GM10847 (cell line): ENCODE results near the gene MGAT4D.

ENCODE experiments used
- POLR2A ChIP-seq: IDR thresholded peaks from 2 replicates; pipeline ENCODE4 v1.6.1; 2011; ENCODE audit not compliant: insufficient read length; ENCODE audit errors: extremely low read depth

Gene MGAT4D

DNA sequence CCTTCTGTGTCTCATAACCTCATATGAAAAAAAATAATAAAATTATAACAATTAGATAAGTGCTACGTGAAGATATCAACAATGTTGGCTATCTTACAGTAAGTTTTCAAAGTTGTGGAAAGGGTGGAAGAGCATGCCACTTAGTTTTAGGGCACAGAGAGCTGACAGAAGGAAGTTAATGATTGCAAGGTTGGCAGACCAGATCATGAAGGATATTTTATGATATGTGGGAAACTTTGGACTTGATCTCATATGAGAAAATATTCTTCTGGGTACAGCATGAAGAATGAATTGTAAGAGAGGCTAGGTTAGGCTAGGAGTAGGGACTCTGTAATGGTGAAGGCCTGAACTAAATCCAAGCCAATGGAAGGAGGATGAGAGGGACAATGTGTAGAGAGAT is 34.5 kb downstream of the MGAT4D start:
- no peak for TF ChIP-seq POLR2A

DNA sequence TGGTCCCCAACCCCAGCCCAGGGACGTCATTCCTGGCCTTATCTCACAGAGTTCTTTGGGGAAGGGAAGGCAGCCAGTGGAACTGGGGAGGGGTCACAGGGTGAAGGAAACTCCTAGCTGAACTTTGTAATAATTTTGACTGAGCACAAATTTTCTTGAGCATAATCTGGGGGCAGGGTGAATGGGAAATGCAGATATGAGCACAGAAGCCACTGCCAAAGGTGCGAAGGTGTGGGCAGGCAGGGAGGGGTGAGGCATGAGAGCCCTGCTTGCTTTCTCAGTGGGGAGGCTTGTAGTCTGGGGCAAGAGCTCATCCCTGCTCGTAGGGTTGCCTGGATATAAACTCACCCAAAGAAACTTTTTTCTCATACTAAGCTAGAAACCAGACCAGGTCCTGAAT is 34.9 kb downstream of the MGAT4D start:
- TF ChIP-seq POLR2A: no peak

DNA sequence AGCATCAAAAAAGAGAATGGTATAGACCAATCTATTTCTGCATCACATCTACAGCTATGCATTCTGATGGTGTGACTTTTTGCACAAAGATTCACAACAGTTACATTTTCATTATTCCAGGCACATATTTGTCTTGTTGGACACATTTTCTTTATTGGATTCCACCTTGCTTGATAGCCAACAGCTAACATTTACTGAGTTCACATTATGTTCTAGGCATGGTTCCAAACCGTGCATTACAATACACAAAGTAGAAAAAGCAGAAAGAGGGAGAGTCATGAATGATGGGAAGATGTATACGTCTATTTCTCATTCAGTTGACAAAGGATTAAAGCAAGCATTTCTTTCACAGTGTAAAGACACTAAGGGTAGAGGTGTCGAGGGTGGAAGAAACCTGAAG is 47.7 kb downstream of the MGAT4D start:
- no peak for TF ChIP-seq POLR2A

DNA sequence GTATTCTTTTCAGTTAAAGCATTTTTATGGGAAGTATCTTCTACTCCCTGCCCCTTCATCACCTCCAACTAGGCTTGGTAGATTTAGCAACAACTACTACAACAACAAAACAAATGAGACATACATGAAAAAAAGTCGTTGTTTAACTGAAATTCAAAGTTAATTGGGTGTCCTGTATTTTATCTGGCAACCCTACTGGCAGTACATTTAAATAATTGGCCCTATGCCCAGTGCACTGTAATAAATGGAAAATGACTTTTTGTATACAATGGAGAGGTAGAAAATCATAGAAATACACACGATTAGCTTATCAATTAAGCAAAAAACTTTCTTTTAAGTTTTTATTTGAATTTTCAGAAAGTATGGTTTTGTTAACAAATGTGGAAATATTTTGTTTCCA is 49.3 kb downstream of the MGAT4D start:
- TF ChIP-seq POLR2A: no peak

DNA sequence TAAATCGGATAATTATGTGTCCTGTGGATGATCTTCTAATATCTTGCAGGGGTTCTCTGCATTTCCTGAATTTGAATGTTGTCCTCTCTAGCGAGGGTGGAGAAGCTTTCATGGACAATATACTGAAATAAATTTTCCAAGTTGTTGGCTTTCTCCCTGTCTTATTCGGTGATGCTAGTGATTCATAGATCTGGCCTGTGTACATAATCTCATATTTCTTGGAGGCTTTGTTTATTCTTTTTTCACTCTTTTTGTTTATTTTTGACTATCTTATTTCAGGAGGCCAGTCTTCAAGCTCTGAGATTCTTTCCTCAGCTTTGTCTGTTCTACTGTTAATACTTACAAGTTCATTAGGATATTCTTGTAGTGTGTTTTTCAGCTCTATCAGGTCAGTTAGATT is 49.9 kb downstream of the MGAT4D start:
- no peak for TF ChIP-seq POLR2A

DNA sequence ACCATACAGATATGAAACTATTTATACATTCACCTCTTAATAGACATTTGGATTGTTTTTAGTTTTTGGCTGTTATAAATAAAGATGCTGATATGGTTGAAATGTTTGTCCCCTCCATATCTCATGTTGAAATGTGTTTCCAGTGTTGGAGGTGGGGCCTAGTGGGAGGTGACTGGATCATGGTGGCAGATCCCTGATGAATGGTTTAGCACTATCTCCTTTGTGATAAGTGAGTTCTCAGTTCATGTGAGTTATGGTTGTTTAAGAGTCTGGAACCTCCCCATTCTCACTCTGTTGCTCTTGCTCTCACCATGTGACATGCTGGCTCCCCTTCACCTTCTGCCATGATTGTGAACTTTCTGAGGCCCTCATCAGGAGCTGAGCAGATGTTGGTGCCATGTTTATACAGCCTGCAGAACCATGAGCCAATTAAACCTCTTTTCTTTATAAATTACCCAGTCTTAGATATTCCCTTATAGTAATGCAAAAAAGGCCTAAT is 58.4 kb downstream of the MGAT4D start:
- no peak for TF ChIP-seq POLR2A

DNA sequence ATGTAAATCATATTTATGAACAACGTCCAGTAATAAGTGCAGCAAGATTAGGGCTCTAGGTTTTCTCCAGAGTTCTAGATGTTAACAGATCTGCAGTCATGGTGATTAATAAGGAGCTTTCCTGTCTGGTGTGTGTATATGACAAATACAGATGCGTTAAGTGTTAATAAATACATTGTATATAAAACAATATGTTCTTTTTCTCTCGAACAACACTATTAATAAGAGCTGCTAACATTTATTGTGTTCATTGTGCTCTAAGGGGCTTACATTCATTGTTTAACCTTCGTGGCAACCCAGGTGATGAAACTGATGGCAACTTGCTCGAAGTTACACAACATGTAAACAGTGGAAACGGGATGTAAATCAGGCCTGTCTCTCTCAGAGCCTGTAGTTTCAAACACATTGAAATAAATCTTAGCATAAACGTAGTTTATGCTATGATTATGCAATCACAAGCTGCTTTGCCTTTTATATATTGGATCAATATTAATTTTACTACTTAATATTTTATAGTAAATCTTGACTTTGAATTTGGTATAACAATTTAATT is 70.1 kb downstream of the MGAT4D start:
- TF ChIP-seq POLR2A: no peak

DNA sequence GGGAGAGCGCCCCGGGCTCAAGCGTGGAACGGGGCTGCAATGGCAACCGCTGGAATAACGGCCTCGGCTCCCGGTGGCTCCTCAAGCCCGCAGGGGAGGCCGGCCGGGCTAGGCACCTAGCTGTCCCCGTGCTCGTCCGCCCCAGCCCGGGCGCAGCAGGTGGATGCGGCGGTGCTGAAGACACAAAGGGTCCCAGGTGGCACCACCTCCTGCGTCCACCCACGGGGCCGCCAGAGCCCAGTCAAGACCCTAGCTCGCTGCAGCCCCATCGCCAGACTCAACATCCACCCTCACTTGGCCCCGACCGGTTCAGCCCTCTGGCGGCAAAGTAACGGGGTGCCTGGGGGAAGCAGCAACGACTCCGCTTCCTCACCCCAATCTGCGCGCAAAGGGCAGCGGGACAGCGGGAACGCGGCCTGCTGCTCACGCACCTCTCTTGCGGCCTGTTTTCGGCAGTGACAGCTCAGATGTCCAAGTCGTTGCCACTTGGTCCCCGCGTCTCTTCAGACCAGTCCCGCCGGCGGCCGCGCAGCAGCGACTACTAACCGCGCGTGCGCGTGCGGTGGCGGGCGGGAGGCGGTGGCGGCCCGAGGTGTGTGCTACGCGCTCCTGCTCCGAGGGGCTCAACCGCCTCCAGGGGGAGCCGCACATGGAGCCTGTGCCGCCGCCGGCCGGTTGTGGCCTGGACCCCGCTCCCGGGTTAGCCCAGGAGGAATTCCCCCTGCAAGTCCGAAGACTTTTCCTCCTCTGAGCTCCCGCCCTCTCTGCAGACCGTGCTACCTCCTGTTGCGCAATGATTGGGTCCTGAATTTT is 70.8 kb downstream of the MGAT4D start, which contains the start of gene CLGN:
CLGN (minus strand) TSS at position 543 of the 813 bp plus-strand sequence. CDS start 14,570 bp downstream, outside the sequence.
- no peak for TF ChIP-seq POLR2A

DNA sequence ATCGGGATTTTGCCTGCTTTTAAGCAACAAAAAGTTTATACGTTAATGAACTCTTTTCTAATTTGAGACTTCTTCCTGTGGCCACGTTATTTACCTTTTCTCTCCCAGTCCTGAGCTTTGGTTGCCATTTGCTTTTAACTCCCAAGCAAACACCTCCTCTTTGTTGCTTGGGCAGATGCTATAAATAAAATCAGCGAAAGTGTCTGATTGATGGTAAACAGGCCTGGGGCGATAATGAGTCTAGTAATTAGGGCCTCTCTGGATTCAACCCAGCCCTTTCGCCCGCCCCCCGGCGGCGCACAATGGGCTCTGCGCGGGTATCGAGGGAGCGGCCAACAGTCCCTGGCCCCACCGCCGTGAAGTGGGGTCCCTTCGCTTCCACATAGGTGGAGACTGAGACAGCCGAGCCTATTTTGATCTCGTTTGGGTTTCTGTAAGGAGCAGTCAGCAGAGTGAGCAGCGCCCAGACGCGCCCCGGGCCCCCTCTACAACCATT is 71.4 kb downstream of the MGAT4D start:
- no peak for TF ChIP-seq POLR2A

DNA sequence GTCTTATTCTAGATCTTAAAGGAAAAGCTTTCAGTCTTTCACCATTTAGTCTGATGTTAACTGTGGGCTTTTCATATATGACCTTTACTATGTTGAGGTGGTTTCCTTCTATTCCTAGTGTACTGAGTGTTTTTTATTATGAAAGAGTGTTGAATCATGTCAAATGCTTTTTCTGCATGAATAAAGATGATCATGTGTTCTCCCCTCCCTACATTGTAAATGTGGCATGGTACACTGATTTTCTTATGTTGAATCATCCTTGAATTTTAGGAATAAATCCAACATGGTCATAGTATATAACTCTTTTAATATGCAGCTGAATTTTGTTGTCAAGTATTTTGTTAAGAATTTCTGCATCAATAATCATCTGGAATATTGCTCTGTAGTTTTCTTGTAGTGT is 75.0 kb downstream of the MGAT4D start:
- TF ChIP-seq POLR2A: no peak

DNA sequence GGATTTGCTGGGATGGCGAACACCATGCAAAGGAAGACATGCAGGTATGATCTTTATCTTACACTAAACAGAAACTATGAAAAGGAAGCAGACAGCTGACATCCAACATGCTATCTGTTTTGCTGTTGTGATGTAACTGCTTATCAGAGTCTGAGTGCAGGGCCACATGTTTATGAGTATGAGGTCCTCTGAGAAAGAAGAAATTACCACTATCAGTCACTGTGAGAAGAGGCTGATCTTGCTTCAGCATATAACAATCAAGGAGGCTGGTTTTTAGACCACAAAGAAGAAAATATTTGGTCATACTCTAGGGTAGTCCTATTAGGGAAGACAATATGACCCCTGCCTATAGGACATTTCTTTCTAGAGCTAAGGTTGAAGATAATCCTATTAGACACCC is 89.1 kb downstream of the MGAT4D start:
- no peak for TF ChIP-seq POLR2A

DNA sequence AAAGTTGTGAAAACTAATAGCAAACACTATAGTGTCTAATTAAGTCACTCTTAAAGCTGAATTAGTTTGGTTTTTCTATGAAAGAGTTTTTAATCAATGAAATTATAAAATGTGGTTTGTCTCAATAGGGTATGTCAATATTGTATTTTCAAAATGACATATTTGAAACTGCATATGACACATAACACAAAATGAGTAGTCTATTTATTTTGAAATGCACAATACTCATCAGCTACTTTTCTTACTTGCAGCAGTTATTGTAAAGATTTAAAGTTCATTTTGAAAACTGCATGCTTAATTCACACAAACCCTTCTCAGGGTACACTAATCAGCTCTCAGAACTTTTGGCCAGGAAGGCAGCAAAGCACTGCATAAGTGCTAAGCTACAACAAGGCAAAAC is 91.8 kb downstream of the MGAT4D start:
- no peak for TF ChIP-seq POLR2A

DNA sequence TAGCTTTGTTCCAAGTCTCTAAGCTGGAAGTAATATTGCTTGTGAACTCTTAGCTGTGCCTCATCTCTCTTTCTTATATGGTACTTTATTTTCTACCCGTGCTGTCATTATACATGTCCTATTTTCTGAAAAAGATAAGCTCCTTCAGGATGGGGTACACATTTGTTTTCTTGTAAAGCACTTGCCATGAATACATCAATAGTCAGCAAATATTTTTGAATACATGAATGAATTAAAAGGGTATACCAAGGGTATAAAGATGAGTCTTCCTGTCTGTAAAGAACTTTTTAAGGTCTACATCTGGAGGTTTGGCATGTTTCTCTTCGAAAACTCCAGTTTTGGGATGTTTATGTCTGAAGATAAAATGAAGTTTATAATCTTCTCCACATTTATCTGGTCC is 98.0 kb downstream of the MGAT4D start:
- TF ChIP-seq POLR2A: no peak

DNA sequence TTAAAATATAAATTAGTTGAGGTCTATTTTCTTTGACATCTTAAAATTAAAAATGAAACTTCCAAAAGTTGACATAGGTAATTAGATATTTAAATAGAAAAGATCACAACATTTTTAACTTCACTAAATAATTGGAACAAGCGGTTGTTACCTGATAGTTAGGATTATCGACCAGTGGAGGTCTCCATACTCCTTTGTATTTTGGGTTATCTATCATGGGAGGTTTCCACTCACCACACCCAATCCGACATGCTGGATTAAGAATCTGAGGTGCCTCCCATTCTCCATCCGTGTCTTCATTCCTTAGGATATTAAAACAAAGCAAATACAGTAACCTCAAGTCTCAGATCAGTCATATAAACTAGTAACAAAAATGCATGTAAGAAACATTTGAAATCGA is 102.4 kb downstream of the MGAT4D start:
- no peak for TF ChIP-seq POLR2A
